Measurements from ENCODE around the gene TNFAIP3.

- TF ChIP-seq REST (IDR thresholded peaks at IDR 0.05; ENCODE audit: insufficient read depth in 1 of 2, low read depth in 2 of 2, low read length in 2 of 2) (no peak), POLR2AphosphoS5 (IDR thresholded peaks at IDR 0.05; ENCODE audit: low read depth, low read length) (no peak), SIN3A (IDR thresholded peaks at IDR 0.05; ENCODE audit: borderline replicate concordance, insufficient read depth, low read length) (no peak)
These were observed 40.1 kb downstream of the TNFAIP3 start for GRCh38 chr6:137907170-137907569.
